ENCODE data around the gene KCNT2.

The KCNT2 gene

DNA sequence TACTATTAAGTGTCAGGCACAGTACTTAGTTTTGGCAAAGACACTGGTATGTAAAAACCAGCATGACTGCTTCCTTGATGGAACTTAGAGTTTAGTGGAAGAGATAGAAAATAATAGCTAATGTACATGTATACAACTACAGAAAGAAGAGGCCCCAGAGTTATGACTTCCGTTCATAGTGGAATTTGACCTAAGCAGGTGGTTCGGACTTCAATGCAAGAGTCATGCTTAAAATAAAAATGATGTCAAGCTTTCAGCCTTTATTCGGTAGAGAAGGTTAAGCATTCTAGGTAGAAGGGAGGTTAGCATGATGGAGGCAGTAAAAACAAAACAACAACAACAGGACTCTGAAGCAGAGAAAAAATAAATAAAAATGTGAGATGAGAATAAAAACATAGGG is 165.9 kb downstream of the KCNT2 start:
- TF ChIP-seq, protein P1, sequence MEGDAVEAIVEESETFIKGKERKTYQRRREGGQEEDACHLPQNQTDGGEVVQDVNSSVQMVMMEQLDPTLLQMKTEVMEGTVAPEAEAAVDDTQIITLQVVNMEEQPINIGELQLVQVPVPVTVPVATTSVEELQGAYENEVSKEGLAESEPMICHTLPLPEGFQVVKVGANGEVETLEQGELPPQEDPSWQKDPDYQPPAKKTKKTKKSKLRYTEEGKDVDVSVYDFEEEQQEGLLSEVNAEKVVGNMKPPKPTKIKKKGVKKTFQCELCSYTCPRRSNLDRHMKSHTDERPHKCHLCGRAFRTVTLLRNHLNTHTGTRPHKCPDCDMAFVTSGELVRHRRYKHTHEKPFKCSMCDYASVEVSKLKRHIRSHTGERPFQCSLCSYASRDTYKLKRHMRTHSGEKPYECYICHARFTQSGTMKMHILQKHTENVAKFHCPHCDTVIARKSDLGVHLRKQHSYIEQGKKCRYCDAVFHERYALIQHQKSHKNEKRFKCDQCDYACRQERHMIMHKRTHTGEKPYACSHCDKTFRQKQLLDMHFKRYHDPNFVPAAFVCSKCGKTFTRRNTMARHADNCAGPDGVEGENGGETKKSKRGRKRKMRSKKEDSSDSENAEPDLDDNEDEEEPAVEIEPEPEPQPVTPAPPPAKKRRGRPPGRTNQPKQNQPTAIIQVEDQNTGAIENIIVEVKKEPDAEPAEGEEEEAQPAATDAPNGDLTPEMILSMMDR (conservative IDR thresholded peaks at IDR 0.05; ENCODE audit: low read depth, low read length) = no peak
- H3K4me3 ChIP-seq (ENCODE audit: low read length) = no peak overlapping the region
- DNase-seq (ENCODE audit: low read depth) = no peak

GRCh38 chr1:196440711-196441110 is 167.5 kb downstream of the KCNT2 start:
- DNase-seq (ENCODE audit: low read depth) = no peak
- TF ChIP-seq, protein P1 (conservative IDR thresholded peaks at IDR 0.05; ENCODE audit: low read depth, low read length) = no peak
- no peak overlapping the region for H3K4me3 ChIP-seq (ENCODE audit: low read length)

DNA sequence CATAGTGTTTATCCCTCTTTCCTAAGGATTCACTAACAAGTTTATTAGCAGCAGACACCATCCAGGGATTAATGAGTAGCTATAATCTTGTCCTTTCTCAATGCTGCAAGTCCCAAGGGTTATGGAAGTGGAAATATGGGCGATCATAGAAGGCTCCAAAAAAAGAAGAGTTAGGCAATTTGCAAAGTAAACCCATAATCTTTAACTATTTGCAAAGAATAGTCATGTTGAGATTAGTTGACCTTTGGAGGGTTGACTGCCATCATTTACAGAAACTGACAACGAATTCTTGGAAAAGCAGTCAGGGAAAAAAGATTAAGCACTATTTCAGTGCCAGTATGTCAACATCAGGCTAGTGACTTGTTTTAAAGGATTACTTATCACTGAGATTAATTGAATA is 169.9 kb downstream of the KCNT2 start:
- H3K4me3 ChIP-seq (ENCODE audit: low read length) = no peak overlapping the region
- peak; percentile 48 for DNase-seq (ENCODE audit: low read depth)
- TF ChIP-seq, protein P1 (conservative IDR thresholded peaks at IDR 0.05; ENCODE audit: low read depth, low read length) = no peak

DNA sequence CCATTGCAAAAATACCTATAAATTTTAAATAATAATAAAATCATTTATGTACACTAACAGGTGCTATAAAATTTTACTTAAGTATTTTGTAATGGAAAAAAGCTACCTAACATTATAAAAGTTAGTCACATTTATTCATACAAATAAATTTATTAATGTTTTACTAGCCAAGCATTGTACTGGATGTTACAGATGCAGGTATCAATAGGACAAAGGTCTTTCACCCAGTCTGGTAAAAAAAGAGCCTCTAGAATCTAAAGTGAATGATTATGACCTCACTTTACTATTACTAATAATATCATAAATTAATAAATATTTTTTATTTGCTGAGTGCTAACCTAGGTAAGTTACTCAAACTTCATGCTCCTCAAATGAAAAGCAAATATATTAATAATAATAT is 170.6 kb downstream of the KCNT2 start:
- no peak overlapping the region for H3K4me3 ChIP-seq (ENCODE audit: low read length)
- no peak for DNase-seq (ENCODE audit: low read depth)
- TF ChIP-seq, protein P1 (conservative IDR thresholded peaks at IDR 0.05; ENCODE audit: low read depth, low read length) = no peak

DNA sequence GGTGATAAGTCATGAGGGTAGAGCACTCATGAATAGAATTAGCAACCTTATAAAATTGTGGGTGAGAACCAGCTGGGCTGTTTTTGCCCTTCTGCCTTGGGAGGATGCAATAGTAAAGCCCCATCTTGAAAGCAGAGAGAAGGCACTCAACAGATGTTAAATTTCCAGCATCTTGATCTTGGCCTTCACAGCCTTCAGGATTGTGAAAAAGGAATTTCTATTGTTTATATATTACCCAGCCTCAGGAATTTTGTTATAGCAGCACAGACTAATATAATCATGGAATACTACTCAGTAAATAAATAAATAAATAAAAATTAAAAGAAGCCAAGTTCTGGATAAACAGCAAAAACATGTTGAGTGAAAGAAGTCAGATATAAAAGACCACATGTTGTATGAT is 175.2 kb downstream of the KCNT2 start:
- no peak for DNase-seq (ENCODE audit: low read depth)
- H3K4me3 ChIP-seq (ENCODE audit: low read length) = no peak overlapping the region

GRCh38 chr1:196427976-196428734 is 180.1 kb downstream of the KCNT2 start:
- no peak for DNase-seq (ENCODE audit: low read depth)
- TF ChIP-seq, protein P1 (conservative IDR thresholded peaks at IDR 0.05; ENCODE audit: low read depth, low read length) = no peak
- H3K4me3 ChIP-seq (ENCODE audit: low read length) = no peak overlapping the region

More for the DNA sequence above, 175.2 kb downstream of the KCNT2 start:
- TF ChIP-seq, protein P1 (conservative IDR thresholded peaks at IDR 0.05; ENCODE audit: low read depth, low read length) = no peak

- no peak for DNase-seq (ENCODE audit: low read depth)
- no peak overlapping the region for H3K4me3 ChIP-seq (ENCODE audit: low read length)
- TF ChIP-seq, protein P1 (conservative IDR thresholded peaks at IDR 0.05; ENCODE audit: low read depth, low read length) = peak; percentile 29
Measured at GRCh38 chr1:196425513-196425912, 182.7 kb downstream of the KCNT2 start.

Data from retinal pigment epithelial cell (primary cell).